GM12873 (cell line): ENCODE data around the gene SNAP47.

Experiments
- TF ChIP-seq, protein P1 (sequence below): IDR thresholded peaks from 2 replicates; pipeline ENCODE4 v1.5.1; 2012; ENCODE audit warnings: low read depth, mild to moderate bottlenecking, moderate library complexity, low read length, control low read depth; ENCODE audit not compliant: insufficient read depth; ENCODE audit errors: missing control alignments

Gene SNAP47

DNA sequence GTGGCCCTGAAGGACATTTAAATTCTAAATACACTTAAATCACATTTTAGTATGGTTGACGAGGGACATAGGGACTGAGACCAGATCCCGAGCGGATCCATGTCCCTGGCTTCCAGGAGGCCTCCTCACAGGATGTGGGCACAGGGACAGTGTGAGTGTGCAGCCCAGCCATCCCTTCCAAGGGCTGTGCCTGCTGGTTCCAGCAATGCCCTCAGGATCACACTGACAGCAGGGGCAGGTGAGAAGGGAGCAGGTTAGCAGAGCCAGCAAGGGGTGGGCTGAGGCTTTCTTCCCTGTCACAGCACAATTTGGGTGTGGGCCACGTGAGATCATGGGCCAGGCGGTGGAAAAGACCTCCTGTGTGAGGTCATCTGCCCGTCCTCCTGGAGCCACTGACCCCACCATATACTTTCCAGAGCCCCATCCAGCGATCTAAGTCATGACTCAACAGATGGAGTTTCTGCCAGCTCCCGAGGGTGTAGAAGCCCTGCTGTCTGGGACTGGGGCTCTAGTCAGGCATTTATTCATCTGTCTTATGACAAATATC lies 43.2 kb downstream of the SNAP47 start:
- TF ChIP-seq, protein P1, sequence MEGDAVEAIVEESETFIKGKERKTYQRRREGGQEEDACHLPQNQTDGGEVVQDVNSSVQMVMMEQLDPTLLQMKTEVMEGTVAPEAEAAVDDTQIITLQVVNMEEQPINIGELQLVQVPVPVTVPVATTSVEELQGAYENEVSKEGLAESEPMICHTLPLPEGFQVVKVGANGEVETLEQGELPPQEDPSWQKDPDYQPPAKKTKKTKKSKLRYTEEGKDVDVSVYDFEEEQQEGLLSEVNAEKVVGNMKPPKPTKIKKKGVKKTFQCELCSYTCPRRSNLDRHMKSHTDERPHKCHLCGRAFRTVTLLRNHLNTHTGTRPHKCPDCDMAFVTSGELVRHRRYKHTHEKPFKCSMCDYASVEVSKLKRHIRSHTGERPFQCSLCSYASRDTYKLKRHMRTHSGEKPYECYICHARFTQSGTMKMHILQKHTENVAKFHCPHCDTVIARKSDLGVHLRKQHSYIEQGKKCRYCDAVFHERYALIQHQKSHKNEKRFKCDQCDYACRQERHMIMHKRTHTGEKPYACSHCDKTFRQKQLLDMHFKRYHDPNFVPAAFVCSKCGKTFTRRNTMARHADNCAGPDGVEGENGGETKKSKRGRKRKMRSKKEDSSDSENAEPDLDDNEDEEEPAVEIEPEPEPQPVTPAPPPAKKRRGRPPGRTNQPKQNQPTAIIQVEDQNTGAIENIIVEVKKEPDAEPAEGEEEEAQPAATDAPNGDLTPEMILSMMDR, result no peak

DNA sequence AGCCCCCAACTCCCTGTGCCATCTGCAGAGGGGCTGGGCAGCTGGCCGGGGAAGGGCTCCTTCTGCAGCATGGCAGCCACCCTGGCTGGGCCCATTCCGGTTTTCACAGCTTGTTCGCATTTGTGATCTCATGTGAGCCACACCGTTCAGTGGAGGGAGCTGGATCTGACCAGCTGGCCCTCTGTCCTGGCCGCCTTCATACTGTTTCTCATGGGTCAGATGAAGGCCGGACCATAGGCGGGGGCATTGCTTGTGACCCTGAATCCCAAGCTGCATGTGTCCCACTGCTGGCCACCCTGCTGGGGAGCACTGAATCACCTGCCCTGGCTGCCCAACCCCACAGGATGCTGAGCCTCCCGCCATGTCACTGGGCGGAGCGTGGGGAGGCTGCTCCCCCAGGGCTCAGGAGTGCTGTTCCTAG lies 43.8 kb downstream of the SNAP47 start:
- TF ChIP-seq, protein P1, result no peak

DNA sequence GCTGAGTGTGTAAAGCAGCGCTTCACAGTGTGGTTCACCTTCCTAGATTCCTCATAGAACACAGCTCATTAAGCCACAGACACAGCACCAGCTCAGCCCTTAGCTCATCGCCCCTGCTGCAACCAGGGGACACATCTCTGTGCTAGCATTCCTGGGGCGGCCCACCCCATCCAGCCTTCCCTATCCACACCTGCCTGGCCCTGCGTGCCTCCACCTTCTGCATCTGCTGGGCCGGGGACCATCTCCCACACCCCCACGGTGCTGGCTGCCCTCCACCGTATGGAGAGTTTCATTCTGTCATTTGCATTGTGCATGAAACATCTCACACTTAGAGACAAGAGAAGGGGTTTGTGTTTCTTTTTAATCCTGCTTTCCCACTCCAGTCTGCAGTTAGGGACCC lies 44.5 kb downstream of the SNAP47 start:
- TF ChIP-seq, protein P1, result no peak

DNA sequence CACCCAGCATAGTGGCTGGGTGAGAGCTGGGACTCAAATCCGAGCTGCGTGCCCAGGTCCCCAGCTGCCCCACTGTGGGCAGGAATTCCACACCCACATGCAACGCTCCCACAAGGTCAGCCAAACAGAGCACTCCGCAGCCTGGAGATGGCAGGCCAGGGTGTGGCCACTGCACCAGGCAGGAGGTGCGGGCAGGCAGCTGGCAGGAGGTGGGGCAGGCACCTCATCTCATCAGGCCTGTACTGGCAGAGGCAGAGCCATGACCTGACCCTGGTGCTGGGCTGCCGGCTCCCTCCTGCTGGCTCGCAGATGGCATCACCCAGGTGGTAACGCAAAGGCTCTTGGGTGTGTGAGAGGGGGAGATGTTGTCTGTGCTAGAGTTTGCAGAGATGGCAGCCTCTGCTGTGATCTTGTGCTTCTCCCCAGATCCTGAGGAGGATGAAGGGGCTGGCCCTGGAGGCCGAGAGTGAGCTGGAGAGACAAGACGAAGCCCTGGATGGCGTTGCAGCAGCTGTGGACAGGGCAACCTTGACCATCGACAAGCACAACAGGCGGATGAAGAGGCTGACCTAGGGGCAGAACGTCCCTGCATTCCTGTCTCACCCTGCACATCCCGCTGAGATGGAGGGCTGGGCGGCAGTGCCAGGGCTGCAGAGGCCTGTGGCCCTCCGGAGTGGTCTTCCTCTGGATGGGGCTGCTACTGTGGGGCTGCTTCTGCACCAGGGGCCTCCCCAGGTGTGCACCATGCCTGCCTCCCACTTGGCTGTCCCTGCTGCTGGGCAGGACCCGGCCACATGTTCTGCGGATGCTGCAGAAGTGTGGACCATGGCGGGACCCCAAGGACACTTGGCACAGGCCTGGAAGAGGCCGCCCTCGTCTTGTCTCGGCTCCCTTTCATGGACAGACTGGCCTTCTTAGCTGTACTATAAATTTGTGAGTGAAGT lies 45.1 kb downstream of the SNAP47 start:
- TF ChIP-seq, protein P1, result no peak

DNA sequence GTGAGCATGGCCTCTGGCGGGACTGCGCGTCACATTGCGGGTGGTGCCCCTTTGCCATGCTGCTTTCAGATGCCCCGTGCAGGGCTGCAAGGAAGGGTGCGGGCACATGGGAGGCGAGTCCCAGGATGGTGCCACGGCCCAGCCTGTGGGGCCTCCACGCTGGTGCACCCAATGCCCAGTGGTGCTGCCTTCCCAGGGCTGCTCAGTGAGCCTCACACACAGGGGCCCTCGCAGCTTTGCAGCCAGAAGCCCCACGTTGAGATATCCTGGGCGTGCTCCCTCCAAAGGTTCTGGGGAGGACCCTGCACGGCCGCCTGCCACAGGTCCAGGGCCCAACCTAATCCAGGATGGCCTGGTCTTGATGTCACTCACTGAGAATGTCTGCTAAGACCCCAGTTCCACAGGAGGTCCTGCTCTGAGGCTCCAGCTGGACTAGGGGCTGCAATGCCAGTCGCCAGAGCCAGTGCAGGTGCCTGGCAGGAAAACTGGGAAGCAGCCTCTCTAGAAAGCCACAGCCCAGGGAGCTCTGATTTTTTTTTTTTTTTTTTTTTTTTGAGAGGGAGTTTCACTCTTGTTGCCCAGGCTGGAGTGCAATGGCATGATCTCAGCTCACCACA lies 46.2 kb downstream of the SNAP47 start:
- TF ChIP-seq, protein P1, result no peak

DNA sequence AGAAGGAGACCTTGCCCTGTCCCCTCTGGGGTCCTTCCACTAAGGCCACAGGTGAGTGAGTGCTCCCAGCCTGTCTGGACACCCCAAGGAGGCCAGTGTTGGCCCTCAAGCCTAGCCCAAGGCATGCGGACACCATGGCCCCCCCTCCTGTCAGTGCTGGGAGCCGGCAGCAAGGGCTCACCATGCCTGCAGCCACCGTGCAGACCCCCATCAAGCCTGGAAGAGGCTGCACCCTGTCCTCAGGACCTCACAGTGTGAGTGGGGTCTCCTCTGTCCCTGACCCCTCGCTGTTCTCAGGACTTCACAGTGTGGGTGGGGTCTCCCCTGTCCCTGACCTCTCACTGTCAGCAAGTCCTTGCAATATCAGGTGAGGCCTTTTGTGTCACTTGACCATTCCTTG lies 47.0 kb downstream of the SNAP47 start:
- TF ChIP-seq, protein P1, result no peak

DNA sequence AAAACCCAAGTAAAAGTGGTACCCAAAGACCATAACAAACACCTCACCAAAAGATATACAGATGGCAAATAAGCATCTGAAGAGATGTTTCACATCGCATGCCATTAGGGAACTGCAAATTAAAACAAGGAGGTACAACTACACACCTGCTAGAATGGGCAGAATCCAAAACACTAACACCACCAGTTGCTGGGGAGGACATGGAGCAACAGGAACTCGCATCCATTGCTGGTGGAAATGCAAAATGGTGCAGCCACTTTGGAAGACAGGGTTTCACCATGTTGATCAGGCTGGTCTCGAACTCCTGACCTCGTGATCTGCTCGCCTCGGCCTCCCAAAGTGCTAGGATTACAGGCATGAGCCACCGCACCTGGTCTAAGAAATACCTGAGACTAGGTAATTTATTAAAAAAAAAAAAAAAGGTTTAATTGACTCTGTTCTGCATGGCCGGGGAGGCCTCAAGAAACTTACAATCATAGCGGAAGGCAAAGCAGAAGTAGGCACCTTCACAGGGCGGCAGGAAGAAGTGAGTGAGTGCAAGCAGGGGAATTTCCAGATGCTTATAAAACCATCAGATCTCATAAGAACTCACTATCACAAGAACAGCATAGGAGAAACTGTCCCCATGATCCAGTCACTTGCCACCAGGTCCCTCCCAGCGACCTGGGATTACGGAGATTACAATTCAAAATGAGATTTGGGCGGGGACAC lies 50.0 kb downstream of the SNAP47 start:
- TF ChIP-seq, protein P1, result no peak
